Liver (tissue), 9 donors: ENCODE results near the gene COA1. TPM values are rescaled to one million over a fixed set of nuclear protein-coding genes. Genes with fewer than 3 reads are reported as not detected.
A peak's percentile ranks its signal among the peaks of the same experiment; 100 is the strongest.

ENCODE experiments used
- DNase-seq: peaks from one replicate; pipeline ENCODE4 v3.0.0-alpha.2; 2017; ENCODE audit warnings: low spot score
- H3K27ac ChIP-seq, 2 donors: one replicate each; pipeline ENCODE4 v1.7.0; 2013; ENCODE audit warnings: inconsistent platforms in 2 of 2, low read length in 2 of 2, control low read depth in 1 of 2, low read depth in 1 of 2, mild to moderate bottlenecking in 1 of 2
- H3K27me3 ChIP-seq, 4 donors: one replicate each; pipeline versions ENCODE4 v1.6.1 to v1.7.0; 2013; ENCODE audit warnings: low read length in 3 of 4, inconsistent platforms in 1 of 4, mild to moderate bottlenecking in 1 of 4, moderate library complexity in 1 of 4; ENCODE audit not compliant: control insufficient read depth in 4 of 4, insufficient read depth in 4 of 4
- H3K36me3 ChIP-seq, 4 donors: one replicate each; pipeline versions ENCODE4 v1.6.1 to v1.7.0; 2013; ENCODE audit warnings: low read length in 3 of 4, mild to moderate bottlenecking in 3 of 4, low read depth in 1 of 4, moderate library complexity in 1 of 4; ENCODE audit not compliant: control insufficient read depth in 4 of 4, insufficient read depth in 3 of 4
- H3K4me1 ChIP-seq, 4 donors: one replicate each; pipeline versions ENCODE4 v1.6.1 to v1.7.0; 2013; ENCODE audit warnings: low read length in 3 of 4, mild to moderate bottlenecking in 3 of 4, moderate library complexity in 1 of 4; ENCODE audit not compliant: control insufficient read depth in 4 of 4, insufficient read depth in 4 of 4
- H3K4me3 ChIP-seq, 3 donors: one replicate each; pipeline versions ENCODE4 v1.6.1 to v1.7.0; 2013; ENCODE audit warnings: low read length in 3 of 3, control low read depth in 1 of 3, low read depth in 1 of 3, mild to moderate bottlenecking in 1 of 3
- H3K9ac ChIP-seq, 2 donors: one replicate each; pipeline ENCODE4 v1.7.0; 2013; ENCODE audit warnings: low read length in 2 of 2, mild to moderate bottlenecking in 2 of 2, moderate library complexity in 2 of 2, control low read depth in 1 of 2, low read depth in 1 of 2
- H3K9me3 ChIP-seq, 4 donors: one replicate each; pipeline versions ENCODE4 v1.6.1 to v1.7.0; 2013; ENCODE audit warnings: low read length in 3 of 4; ENCODE audit not compliant: control insufficient read depth in 4 of 4
- ATF3 ChIP-seq: IDR thresholded peaks from 2 replicates; pipeline ENCODE4 v1.6.1; 2016; ENCODE audit warnings: antibody characterized with exemption
- CTCF ChIP-seq: fragments of 150-350 bp; IDR thresholded peaks from 2 replicates; pipeline ENCODE4 v1.5.1; 2017; ENCODE audit warnings: improper control_type of control experiment, low read depth, low read length; ENCODE audit not compliant: missing input control
- EGR1 ChIP-seq, 2 donors: IDR thresholded peaks; 2 replicates each; pipeline ENCODE4 v1.6.1; 2016 to 2018; ENCODE audit warnings: antibody characterized with exemption in 2 of 2, low read depth in 2 of 2
- FOXA1 ChIP-seq: IDR thresholded peaks from 2 replicates; pipeline ENCODE4 v1.6.1; 2016; ENCODE audit warnings: antibody characterized with exemption
- FOXA2 ChIP-seq: IDR thresholded peaks from 2 replicates; pipeline ENCODE4 v1.6.1; 2016; ENCODE audit warnings: antibody characterized with exemption
- GABPA ChIP-seq, 2 donors: IDR thresholded peaks in 1 of 2; conservative IDR thresholded peaks in 1 of 2; 2 replicates each; pipeline ENCODE4 v1.6.1; 2016; ENCODE audit warnings: antibody characterized with exemption in 2 of 2, mild to moderate bottlenecking in 1 of 2, moderate library complexity in 1 of 2
- HNF4A ChIP-seq, 2 donors: conservative IDR thresholded peaks; 2 replicates each; pipeline ENCODE4 v1.6.1; 2016; ENCODE audit warnings: antibody characterized with exemption in 2 of 2, mild to moderate bottlenecking in 2 of 2
- HNF4G ChIP-seq: IDR thresholded peaks from 2 replicates; pipeline ENCODE4 v1.6.1; 2016; ENCODE audit warnings: antibody characterized with exemption
- JUND ChIP-seq, 2 donors: IDR thresholded peaks; 2 replicates each; pipeline ENCODE4 v1.6.1; 2016; ENCODE audit warnings: antibody characterized with exemption in 2 of 2
- MAX ChIP-seq: IDR thresholded peaks from 2 replicates; pipeline ENCODE4 v1.6.1; 2016; ENCODE audit warnings: antibody characterized with exemption
- REST ChIP-seq: IDR thresholded peaks from 2 replicates; pipeline ENCODE4 v1.6.1; 2016; ENCODE audit warnings: antibody characterized with exemption, mild to moderate bottlenecking
- RXRA ChIP-seq, 2 donors: IDR thresholded peaks; 2 replicates each; pipeline ENCODE4 v1.6.1; 2017 to 2018; ENCODE audit warnings: antibody characterized with exemption in 2 of 2, mild to moderate bottlenecking in 1 of 2
- SP1 ChIP-seq: IDR thresholded peaks from 2 replicates; pipeline ENCODE4 v1.6.1; 2018; ENCODE audit warnings: antibody characterized with exemption, mild to moderate bottlenecking
- TAF1 ChIP-seq: conservative IDR thresholded peaks from 2 replicates; pipeline ENCODE4 v1.6.1; 2016; ENCODE audit warnings: antibody characterized with exemption, mild to moderate bottlenecking
- YY1 ChIP-seq: IDR thresholded peaks from 2 replicates; pipeline ENCODE4 v1.6.1; 2016; ENCODE audit warnings: antibody characterized with exemption, mild to moderate bottlenecking
- ZBTB33 ChIP-seq: IDR thresholded peaks from 2 replicates; pipeline ENCODE4 v1.6.1; 2016; ENCODE audit warnings: antibody characterized with exemption
- whole genome bisulfite sequencing: extraction: QIAGEN DNeasy Blood & Tissue Kit; methylation state at CpG from one replicate; pipeline ENCODE4 v1.1.7; 2013; 5-methylcytosine and 5-hydroxymethylcytosine counted together
- polyA plus RNA-seq, 2 donors: library from polyadenylated mRNA; stranded (reverse) in 1 of 2; unstranded in 1 of 2; fragments of 200-250 nt in 1 of 2; fragments of >200 nt in 1 of 2; fragmentation: Nextera tagmentation in 1 of 2; extraction: Ambion mirVana in 1 of 2; gene quantifications; one replicate each; pipeline versions ENCODE4 v1.2.1 to v1.2.3, GENCODE V29; 2013 to 2015
- total RNA-seq, 2 donors: library from RNA; depleted of rRNA; stranded (reverse); fragments of >200 nt; gene quantifications; one replicate each; pipeline ENCODE4 v1.2.3, GENCODE V29; 2014
- donor health status: healthy.
- donor health status: healthy.
- donor health status: healthy.
- donor health status: healthy.
- donor health status: healthy.

The COA1 gene
- total and polyA plus RNA-seq, 4 donors: 16.6 to 37.8 (median 29.4) TPM

GRCh38 chr7:43729924-43730248, 563 bp upstream of the COA1 start:
- peak overlapping the region; percentile 24 to 88 for H3K27ac ChIP-seq
- no peaks in the 10 kb centered on the region for H3K9me3 ChIP-seq
- peak overlapping the region; percentile 83 to 94 for H3K9ac ChIP-seq
- no peaks in the 10 kb centered on the region for H3K27me3 ChIP-seq
- H3K36me3 ChIP-seq: no peaks in the 10 kb centered on the region
- H3K4me3 ChIP-seq: peak overlapping the region; percentile 58 to 99 (median 74)
- DNase-seq: no peak
- 23% methylated on average over 4 of the region's 4 CpGs for WGBS
- H3K4me1 ChIP-seq: peaks cover 0 to 13% (median 7%) of the 10 kb centered on the region in 4 donors
- no peak for TF ChIP-seq TAF1

GRCh38 chr7:43727494-43727893, 1.8 kb downstream of the COA1 start:
- TF ChIP-seq FOXA1: no peak
- Histone ChIP-seq H3K27ac (no peak overlapping the region), H3K4me3 (no peak overlapping the region), H3K9me3 (no peaks in the 10 kb centered on the region), H3K27me3 (no peaks in the 10 kb centered on the region), H3K9ac (no peak overlapping the region), H3K4me1 (peaks cover 0 to 13% (median 7%) of the 10 kb centered on the region in 4 donors), H3K36me3 (no peaks in the 10 kb centered on the region)
- 54% methylated on average over 1 of the region's 1 CpG for WGBS
- DNase-seq: no peak

- no peaks in the 10 kb centered on the region for H3K27me3 ChIP-seq
- no peak overlapping the region for H3K9ac ChIP-seq
- no peak overlapping the region for H3K4me3 ChIP-seq
- H3K36me3 ChIP-seq: no peaks in the 10 kb centered on the region
- no peak overlapping the region for H3K27ac ChIP-seq
- DNase-seq: no peak
- H3K9me3 ChIP-seq: no peaks in the 10 kb centered on the region
- TF ChIP-seq SP1: no peak
- TF ChIP-seq EGR1 (IDR thresholded peaks at IDR 0.05; ENCODE audit: low read depth in 2 of 2): no peak
- no peak for TF ChIP-seq FOXA2
- TF ChIP-seq HNF4G: no peak
- TF ChIP-seq CTCF: no peak
- no peak for TF ChIP-seq FOXA1
- TF ChIP-seq REST: no peak
- TF ChIP-seq ZBTB33: no peak
- no peak for TF ChIP-seq HNF4A (conservative IDR thresholded peaks at IDR 0.05)
- TF ChIP-seq TAF1: no peak
- TF ChIP-seq MAX: no peak
- TF ChIP-seq YY1: no peak
- TF ChIP-seq GABPA (IDR thresholded peaks at IDR 0.05 in 1 of 2, conservative IDR thresholded peaks at IDR 0.05 in 1 of 2): no peak
- TF ChIP-seq ATF3: no peak
- no peak for TF ChIP-seq RXRA (IDR thresholded peaks at IDR 0.05)
- no peak for TF ChIP-seq JUND (IDR thresholded peaks at IDR 0.05)
- 95% methylated on average over 5 of the region's 5 CpGs for WGBS
- peaks cover 0 to 13% (median 7%) of the 10 kb centered on the region in 4 donors for H3K4me1 ChIP-seq
Observed at GRCh38 chr7:43727003-43727402, 2.3 kb downstream of the COA1 start.
